Measurements from ENCODE around the gene SMIM21. TPM values are rescaled to one million over a fixed set of nuclear protein-coding genes. Genes with fewer than 3 reads are reported as not detected.

SMIM21 gene
- total and polyA plus RNA-seq, 2 of the 8 experiments (the other 6 are each of a cell fraction or from before 2014, with no cell fraction given): not detected

GRCh38 chr18:75428490-75428889 is 987 bp upstream of the SMIM21 start (continued):
- TF ChIP-seq BACH1 (IDR thresholded peaks at IDR 0.05; ENCODE audit: low read length) (no peak), BCL11A (IDR thresholded peaks at IDR 0.05; ENCODE audit: low read depth in 2 of 2, low read length in 2 of 2) (no peak), CHD1 (IDR thresholded peaks at IDR 0.05; ENCODE audit: low read depth, low read length) (no peak), FOSL1 (IDR thresholded peaks at IDR 0.05; ENCODE audit: insufficient read depth, low read depth, low read length) (no peak)
